Spleen (tissue), 7 donors: ENCODE results near the gene KIF26B.

ENCODE experiments used
- CTCF ChIP-seq, 11 experiments: fragments of 200-600 bp in 7 of 11; fragments of 450-650 bp in 4 of 11; sonication (generic) in 4 of 11; IDR thresholded peaks in 8 of 11; conservative IDR thresholded peaks in 3 of 11; 1 replicate in 7 of 11; 2 replicates in 4 of 11; pipeline versions ENCODE4 v1.4.0 to v1.8.0; 2016 to 2021; ENCODE audit warnings: antibody characterized with exemption in 11 of 11, inconsistent platforms in 4 of 11, mild to moderate bottlenecking in 1 of 11
- POLR2A ChIP-seq, 3 donors: fragments of 450-650 bp; IDR thresholded peaks; one replicate each; pipeline ENCODE4 v1.5.1; 2017; ENCODE audit warnings: antibody characterized with exemption in 3 of 3, mild to moderate bottlenecking in 1 of 3
- POLR2AphosphoS5 ChIP-seq, 3 donors: sonication (generic); formaldehyde crosslinking; IDR thresholded peaks; one replicate each; pipeline ENCODE4 v1.5.1; 2017; ENCODE audit warnings: antibody characterized with exemption in 3 of 3
- donor health status: DM: no; HTN: no; CAD: no; lungs with moderate emphysema.
- donor health status: DM: no; HTN: no; CAD: no.
- donor health status: DM: no; HTN: no; CAD: no.

GRCh38 chr1:245701631-245702030 is 546.8 kb downstream of the KIF26B start:
- TF ChIP-seq CTCF (IDR thresholded peaks at IDR 0.05 in 8 of 11, conservative IDR thresholded peaks at IDR 0.05 in 3 of 11) (no peak), POLR2AphosphoS5 (IDR thresholded peaks at IDR 0.05) (no peak), POLR2A (IDR thresholded peaks at IDR 0.05) (no peak)
